GM12875 (cell line): ENCODE results near the gene MKLN1.

Source experiments
- H3K4me3 ChIP-seq: one replicate; pipeline ENCODE4 v1.5.1; 2011; ENCODE audit warnings: low read depth, low read length, control low read depth
- CTCF ChIP-seq: IDR thresholded peaks from 2 replicates; pipeline ENCODE4 v1.5.1; 2011; ENCODE audit warnings: low read depth, mild to moderate bottlenecking, control low read depth, inconsistent platforms, low read length, moderate library complexity, borderline replicate concordance; ENCODE audit not compliant: insufficient read depth

Gene MKLN1

GRCh38 chr7:131499801-131500200, 172.1 kb downstream of the MKLN1 start:
- TF ChIP-seq CTCF = no peak
- H3K4me3 ChIP-seq = no peak overlapping the region

- no peak overlapping the region for H3K4me3 ChIP-seq
- TF ChIP-seq CTCF = no peak
Measured at GRCh38 chr7:131500357-131500756, 172.7 kb downstream of the MKLN1 start.

DNA sequence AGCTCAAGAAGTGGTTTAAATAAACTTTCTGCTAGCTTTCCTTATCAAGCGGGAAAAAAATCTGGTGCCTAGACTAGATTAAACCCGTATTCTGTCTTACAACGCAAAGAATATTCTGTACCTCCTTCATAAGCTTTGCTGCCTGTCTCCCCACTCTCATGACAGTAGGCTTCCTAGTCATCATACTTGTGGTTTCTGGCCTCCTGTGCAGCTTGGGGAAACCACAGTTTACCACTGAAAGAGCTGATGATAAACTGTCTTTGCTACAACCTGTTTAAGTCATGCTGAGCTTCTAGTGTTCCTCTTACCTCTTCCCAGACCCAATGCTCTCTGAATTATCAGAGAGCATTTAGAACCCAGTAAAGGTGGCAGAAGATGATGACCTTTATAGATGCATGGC, 173.7 kb downstream of the MKLN1 start:
- H3K4me3 ChIP-seq = no peak overlapping the region
- no peak for TF ChIP-seq CTCF

DNA sequence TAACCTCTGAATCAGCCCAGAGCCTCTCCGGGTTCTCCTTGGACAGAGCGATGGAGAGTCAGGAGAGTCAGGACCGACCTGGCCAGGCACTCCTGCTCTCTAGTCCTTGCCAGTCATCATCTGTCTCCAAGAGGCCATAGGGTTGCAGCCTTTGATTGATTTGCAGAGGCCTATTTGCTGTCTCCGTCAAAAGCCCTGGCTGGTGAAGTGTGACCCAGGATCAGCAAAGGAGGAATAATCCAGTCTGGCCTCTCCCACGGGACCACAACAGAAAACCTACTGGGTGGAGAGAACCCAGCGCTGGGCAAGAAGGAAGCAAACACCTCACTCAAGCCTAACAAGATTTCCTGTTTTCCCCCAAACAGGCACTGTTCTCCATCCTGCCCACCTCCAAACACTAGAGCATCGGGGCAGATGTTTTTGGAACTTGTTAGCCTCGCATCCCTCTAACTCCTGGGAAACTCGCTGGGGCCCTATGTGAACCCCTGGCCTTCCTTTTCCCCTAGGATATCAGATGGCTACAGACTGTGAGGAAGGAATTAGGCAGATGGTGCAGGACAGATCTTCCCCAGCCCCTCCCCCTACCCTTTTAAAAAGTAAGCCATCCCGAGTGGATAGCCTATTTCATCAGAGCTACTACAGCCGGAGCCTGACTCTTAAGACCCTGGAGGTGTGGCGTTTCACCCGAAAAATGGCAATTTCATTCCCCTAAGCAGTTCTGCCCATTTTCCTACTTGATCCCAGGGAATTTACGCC, 174.4 kb downstream of the MKLN1 start:
- no peak for TF ChIP-seq CTCF
- H3K4me3 ChIP-seq = no peak overlapping the region

DNA sequence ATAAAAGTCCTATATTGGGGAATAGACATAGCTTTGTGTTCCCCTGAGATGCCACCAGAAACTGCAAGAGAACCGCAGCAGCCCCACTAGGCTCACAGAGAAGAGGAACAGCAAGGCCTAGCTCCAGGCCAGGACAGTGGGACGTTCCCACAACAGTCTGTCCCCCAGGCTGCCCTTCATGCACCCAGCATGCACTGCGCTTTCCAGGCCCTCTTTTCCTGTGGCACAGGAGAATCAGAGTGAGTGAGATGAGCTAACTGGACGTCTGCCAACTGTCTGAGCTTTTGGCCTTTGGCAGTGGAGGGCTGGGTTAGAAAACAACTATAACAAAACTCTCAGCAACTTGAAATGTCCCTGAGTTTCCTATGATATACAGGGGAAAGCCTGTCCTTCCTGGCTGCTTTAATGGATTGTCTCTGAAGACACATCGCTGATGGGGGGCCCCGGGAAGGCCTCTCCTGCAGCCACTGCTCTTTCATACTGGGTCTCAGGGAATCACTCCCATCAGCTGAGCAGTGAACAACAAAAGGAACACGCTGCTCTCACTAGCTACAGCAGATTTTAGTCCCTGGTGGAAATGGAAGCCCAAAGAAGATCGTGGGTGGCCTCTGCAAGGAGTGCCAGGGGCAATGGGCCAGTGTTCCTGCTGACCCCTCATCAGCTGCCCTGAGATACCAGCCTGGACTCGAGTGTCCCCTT, 175.3 kb downstream of the MKLN1 start:
- no peak overlapping the region for H3K4me3 ChIP-seq
- no peak for TF ChIP-seq CTCF

DNA sequence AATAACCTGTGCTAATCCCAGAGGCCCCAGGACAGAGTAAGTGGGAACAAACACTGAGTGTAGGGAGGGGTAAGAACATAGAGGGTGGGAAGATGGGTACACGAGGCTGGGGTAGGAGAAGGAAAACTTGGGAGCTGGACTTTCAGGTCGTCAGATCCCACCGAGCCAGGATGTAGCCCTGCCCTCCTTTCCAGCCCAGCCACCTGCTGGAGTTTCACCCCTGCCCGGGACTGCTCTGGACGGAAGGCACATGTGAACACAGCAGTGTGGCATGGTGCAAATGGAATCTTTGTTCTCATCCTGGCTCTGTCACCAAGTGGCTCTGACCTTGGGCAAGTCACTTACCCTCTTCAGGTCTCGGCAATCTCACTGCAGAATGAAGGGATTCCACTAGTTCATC, 176.0 kb downstream of the MKLN1 start:
- TF ChIP-seq CTCF = no peak
- H3K4me3 ChIP-seq = no peak overlapping the region
